Measurements from ENCODE around the gene GLUD2.

DNA sequence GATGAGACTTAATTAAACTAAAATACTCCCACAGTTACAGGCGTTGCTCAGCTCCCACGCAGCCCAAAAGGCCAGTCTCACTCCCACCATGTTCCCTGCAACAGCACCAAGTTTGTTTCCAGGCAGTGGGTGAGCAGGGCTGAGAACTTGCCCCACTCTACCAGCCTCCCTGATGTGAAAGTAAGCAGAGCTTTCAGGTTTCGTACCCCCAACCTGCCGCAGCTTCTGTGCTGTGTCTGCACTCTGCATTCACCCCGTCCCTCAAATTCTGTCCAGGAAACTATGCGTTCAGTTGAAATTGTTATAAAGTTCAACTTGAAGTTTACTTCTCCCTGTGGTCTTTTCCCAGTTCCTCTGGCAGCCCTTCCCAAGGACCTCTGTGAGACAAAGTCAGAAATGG is 17.2 kb downstream of the GLUD2 start:
- TF ChIP-seq POLR2A (IDR thresholded peaks at IDR 0.05) = no peak
- TF ChIP-seq, protein P1, sequence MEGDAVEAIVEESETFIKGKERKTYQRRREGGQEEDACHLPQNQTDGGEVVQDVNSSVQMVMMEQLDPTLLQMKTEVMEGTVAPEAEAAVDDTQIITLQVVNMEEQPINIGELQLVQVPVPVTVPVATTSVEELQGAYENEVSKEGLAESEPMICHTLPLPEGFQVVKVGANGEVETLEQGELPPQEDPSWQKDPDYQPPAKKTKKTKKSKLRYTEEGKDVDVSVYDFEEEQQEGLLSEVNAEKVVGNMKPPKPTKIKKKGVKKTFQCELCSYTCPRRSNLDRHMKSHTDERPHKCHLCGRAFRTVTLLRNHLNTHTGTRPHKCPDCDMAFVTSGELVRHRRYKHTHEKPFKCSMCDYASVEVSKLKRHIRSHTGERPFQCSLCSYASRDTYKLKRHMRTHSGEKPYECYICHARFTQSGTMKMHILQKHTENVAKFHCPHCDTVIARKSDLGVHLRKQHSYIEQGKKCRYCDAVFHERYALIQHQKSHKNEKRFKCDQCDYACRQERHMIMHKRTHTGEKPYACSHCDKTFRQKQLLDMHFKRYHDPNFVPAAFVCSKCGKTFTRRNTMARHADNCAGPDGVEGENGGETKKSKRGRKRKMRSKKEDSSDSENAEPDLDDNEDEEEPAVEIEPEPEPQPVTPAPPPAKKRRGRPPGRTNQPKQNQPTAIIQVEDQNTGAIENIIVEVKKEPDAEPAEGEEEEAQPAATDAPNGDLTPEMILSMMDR (IDR thresholded peaks at IDR 0.05) = no peak

Data from thyroid gland (tissue), 4 donors.